ENCODE measurements around the gene IGFBP2. TPM values are rescaled to one million over a fixed set of nuclear protein-coding genes. Genes with fewer than 3 reads are reported as not detected.

IGFBP2 gene
- total and polyA plus RNA-seq, 2 of the 13 experiments (the other 11 are each of a cell fraction or from before 2014, with no cell fraction given): 2.0 to 5.8 TPM

GRCh38 chr2:216615298-216616082, 17.7 kb upstream of the IGFBP2 start (continued):
- TF ChIP-seq, protein P1, sequence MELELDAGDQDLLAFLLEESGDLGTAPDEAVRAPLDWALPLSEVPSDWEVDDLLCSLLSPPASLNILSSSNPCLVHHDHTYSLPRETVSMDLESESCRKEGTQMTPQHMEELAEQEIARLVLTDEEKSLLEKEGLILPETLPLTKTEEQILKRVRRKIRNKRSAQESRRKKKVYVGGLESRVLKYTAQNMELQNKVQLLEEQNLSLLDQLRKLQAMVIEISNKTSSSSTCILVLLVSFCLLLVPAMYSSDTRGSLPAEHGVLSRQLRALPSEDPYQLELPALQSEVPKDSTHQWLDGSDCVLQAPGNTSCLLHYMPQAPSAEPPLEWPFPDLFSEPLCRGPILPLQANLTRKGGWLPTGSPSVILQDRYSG (CRISPR knock-in tag; IDR thresholded peaks at IDR 0.05): no peak
- TF ChIP-seq, protein P2, sequence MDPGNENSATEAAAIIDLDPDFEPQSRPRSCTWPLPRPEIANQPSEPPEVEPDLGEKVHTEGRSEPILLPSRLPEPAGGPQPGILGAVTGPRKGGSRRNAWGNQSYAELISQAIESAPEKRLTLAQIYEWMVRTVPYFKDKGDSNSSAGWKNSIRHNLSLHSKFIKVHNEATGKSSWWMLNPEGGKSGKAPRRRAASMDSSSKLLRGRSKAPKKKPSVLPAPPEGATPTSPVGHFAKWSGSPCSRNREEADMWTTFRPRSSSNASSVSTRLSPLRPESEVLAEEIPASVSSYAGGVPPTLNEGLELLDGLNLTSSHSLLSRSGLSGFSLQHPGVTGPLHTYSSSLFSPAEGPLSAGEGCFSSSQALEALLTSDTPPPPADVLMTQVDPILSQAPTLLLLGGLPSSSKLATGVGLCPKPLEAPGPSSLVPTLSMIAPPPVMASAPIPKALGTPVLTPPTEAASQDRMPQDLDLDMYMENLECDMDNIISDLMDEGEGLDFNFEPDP (CRISPR knock-in tag; conservative IDR thresholded peaks at IDR 0.05): no peak
- no peak for TF ChIP-seq JDP2 (CRISPR knock-in tag; IDR thresholded peaks at IDR 0.05; ENCODE audit: borderline replicate concordance)

DNA sequence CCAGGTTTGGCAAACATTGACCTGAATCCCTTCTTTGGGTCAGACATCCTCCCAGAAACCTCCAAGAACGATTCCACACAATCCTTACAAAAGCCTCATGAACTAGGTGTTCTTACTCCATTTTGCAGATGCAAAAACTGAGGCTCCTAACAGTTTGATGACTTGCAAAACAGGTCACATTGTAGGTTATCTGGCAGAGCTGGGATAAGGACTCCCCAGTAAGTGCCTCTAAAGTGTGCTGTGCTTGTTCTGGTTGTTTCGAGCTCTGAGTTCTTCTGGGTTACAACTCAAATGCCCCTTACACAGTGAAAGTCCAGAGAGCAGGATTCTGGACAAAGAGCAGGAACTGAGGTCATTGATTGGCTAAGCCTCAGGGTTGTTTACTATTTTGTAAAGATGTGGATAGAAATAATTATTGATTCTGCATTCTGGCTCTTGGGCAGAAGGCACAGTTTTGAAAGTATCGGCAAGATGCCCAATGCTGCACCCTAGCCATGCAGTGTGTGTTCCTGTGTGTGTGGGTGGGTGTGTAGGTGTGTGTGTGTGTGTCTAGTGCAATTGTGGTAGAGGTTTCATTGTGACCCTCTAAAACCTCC, 17.0 kb upstream of the IGFBP2 start:
- Histone ChIP-seq H3K9ac (ENCODE audit: insufficient read depth, low read depth, low read length) (no peak overlapping the region), H3K9me3 (ENCODE audit: low read length) (no peaks in the 10 kb centered on the region), H4K20me1 (ENCODE audit: insufficient read depth, low read length) (no peaks in the 10 kb centered on the region), H3K27me3 (ENCODE audit: control insufficient read depth in 1 of 2, insufficient read depth in 2 of 2, low read length in 2 of 2) (peaks cover 2 to 32% of the 10 kb centered on the region in 2 experiments; a peak in 4 of 5 replicates), H2AFZ (ENCODE audit: low read length) (no peak overlapping the region), H3K4me3 (replicated peaks in 1 of 3; ENCODE audit: insufficient read depth in 1 of 3, low read depth in 2 of 3, low read length in 3 of 3) (no peak overlapping the region), H3K36me3 (replicated peaks in 1 of 2; ENCODE audit: control insufficient read depth in 1 of 2, insufficient read depth in 2 of 2, low read length in 2 of 2) (no peaks in the 10 kb centered on the region), H3K4me1 (ENCODE audit: insufficient read depth, low read length) (peaks cover 48% of the 10 kb centered on the region), H3K79me2 (ENCODE audit: insufficient read depth, low read length) (no peaks in the 10 kb centered on the region), H3K27ac (ENCODE audit: extremely low read length, insufficient read depth, low read length) (no peak overlapping the region), H3K4me2 (ENCODE audit: low read depth, low read length) (peak overlapping the region; percentile 55)
- DNase-seq (ENCODE audit: low spot score): no peak
- peak; percentile 40; the same call in 2 of the 3 replicates for ATAC-seq
- ChIA-PET CTCF (ENCODE audit: low intra/inter-chr PET ratio, low total read pairs) (interaction anchor here (1.6 kb wide), 1 partner anchor 97 kb away, joined by 6 read pairs; no protein-coding TSS in a partner anchor), POLR2A (interaction anchor here (2.0 to 2.3 kb wide), 2 partner anchors 44 to 93 kb away, joined by 8 to 9 read pairs; no protein-coding TSS in a partner anchor)
- intact Hi-C loops (cut with micrococcal nuclease; ENCODE audit: unreplicated experiment) (loop anchor here (5.0 kb wide), 1 partner anchor 34 kb away; no protein-coding TSS in a partner anchor), in situ Hi-C loops (cut with HindIII; ENCODE audit: extremely low pct_ligation_motif_present, low pct_unique_long_range_greater_than_20kb) (no loop called here)
- FAIRE-seq: peak; percentile 34
- WGBS (ENCODE audit: low lambda C conversion rate): 14% methylated on average over 3 of the region's 3 CpGs
- no TSS peak for BruUV-seq (replicated peaks)
- TF ChIP-seq ZNF451 (CRISPR knock-in tag; IDR thresholded peaks at IDR 0.05) (no peak), JARID2 (CRISPR knock-in tag; IDR thresholded peaks at IDR 0.05; ENCODE audit: insufficient replicate concordance) (no peak), PAXIP1 (CRISPR knock-in tag; conservative IDR thresholded peaks at IDR 0.05) (peak; percentile 64), RARA (CRISPR knock-in tag; IDR thresholded peaks at IDR 0.05) (peak; percentile 62), SALL1 (CRISPR knock-in tag; IDR thresholded peaks at IDR 0.05) (peak; percentile 64), TBP (CRISPR knock-in tag; IDR thresholded peaks at IDR 0.05) (no peak), SNAI1 (CRISPR knock-in tag; IDR thresholded peaks at IDR 0.05; ENCODE audit: borderline replicate concordance) (no peak)
